Stimulated activated naive CD8-positive, alpha-beta T cell treated with anti-CD3 and anti-CD28 coated beads, Interleukin-15, amount 100 ng/mL, for 72 hours (primary cell): Measurements from ENCODE around the gene RBM38.
"Not testable (repeated sequence)": the region's sequence is repeated elsewhere in the genome, so short reads cannot be mapped to it uniquely, and the experiment has no call there.

Source experiments
- ATAC-seq: fragments of 150-1000 bp; cut with Tn5 transposase; 2 replicates; pipeline ENCODE4 v1.10.0; 2021; ENCODE audit warnings: mild to moderate bottlenecking, moderate library complexity
- DNase-seq, 2 donors: peaks; one replicate each; pipeline ENCODE4 v3.0.0; 2021 to 2022
- H3K27ac Mint-ChIP-seq, 2 donors: one replicate each; pipeline ENCODE4 v1.8.0; 2022; ENCODE audit warnings: mild to moderate bottlenecking in 2 of 2, mixed read lengths in 2 of 2, moderate library complexity in 2 of 2
- H3K27me3 Mint-ChIP-seq: one replicate; pipeline ENCODE4 v1.8.0; 2022; ENCODE audit warnings: mixed read lengths
- H3K4me1 Mint-ChIP-seq: one replicate; pipeline ENCODE4 v1.8.0; 2022; ENCODE audit warnings: mild to moderate bottlenecking, mixed read lengths
- H3K4me3 Mint-ChIP-seq, 2 donors: one replicate each; pipeline ENCODE4 v1.8.0; 2022; ENCODE audit warnings: mild to moderate bottlenecking in 2 of 2, mixed read lengths in 2 of 2, moderate library complexity in 1 of 2
- H3K9me3 Mint-ChIP-seq, 2 donors: one replicate each; pipeline ENCODE4 v1.8.0; 2022; ENCODE audit warnings: mixed read lengths in 2 of 2

Gene RBM38

GRCh38 chr20:57414867-57415592, 23.8 kb downstream of the RBM38 start:
- no peak overlapping the region for H3K27ac Mint-ChIP-seq

DNA sequence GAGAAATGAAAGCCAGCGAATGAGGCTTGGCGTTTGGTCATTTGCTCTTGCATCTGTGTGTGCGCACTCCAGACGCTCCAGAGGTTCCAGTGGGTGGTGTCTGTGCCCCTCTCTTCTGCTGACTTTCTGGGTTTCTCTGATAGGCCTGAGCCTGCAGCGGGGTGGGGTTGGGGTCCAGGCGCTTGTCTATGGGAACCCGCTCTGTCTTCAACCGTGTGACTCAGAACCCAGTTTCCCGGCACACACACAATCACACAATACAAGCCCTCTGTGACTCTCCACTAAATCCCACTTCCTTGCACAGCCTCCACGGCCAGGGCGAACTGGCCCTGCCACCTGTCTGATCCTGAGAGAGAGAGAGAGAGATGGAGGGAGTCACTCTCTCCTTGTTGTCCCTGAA, 24.6 kb downstream of the RBM38 start:
- H3K9me3 Mint-ChIP-seq, result no peaks in the 10 kb centered on the region
- ATAC-seq, result no peak
- H3K27ac Mint-ChIP-seq, result no peak overlapping the region
- H3K27me3 Mint-ChIP-seq, result no peaks in the 10 kb centered on the region
- DNase-seq, result no peak
- peaks cover 39% of the 10 kb centered on the region for H3K4me1 Mint-ChIP-seq
- no peak overlapping the region for H3K4me3 Mint-ChIP-seq

More at GRCh38 chr20:57414867-57415592, 23.8 kb downstream of the RBM38 start:
- no peaks in the 10 kb centered on the region for H3K9me3 Mint-ChIP-seq
- H3K4me3 Mint-ChIP-seq, result no peak overlapping the region
- ATAC-seq (no peak), DNase-seq (no peak)
- no peaks in the 10 kb centered on the region for H3K27me3 Mint-ChIP-seq
- H3K4me1 Mint-ChIP-seq, result peaks cover 41% of the 10 kb centered on the region

- ATAC-seq (no peak), DNase-seq (no peak)
- peaks cover 32% of the 10 kb centered on the region for H3K4me1 Mint-ChIP-seq
- H3K27me3 Mint-ChIP-seq, result no peaks in the 10 kb centered on the region
- no peak overlapping the region for H3K4me3 Mint-ChIP-seq
- H3K9me3 Mint-ChIP-seq, result no peaks in the 10 kb centered on the region
- H3K27ac Mint-ChIP-seq, result no peak overlapping the region
Measured at GRCh38 chr20:57416296-57417022, 25.3 kb downstream of the RBM38 start.

- no peaks in the 10 kb centered on the region for H3K27me3 Mint-ChIP-seq
- H3K27ac Mint-ChIP-seq, result peak overlapping the region in 1 of 2 donors; percentile 35
- H3K9me3 Mint-ChIP-seq, result no peaks in the 10 kb centered on the region
- ATAC-seq (no peak), DNase-seq (no peak)
- H3K4me3 Mint-ChIP-seq, result no peak overlapping the region
- peaks cover 27% of the 10 kb centered on the region for H3K4me1 Mint-ChIP-seq
Measured at GRCh38 chr20:57417051-57417689, 26.0 kb downstream of the RBM38 start.

DNA sequence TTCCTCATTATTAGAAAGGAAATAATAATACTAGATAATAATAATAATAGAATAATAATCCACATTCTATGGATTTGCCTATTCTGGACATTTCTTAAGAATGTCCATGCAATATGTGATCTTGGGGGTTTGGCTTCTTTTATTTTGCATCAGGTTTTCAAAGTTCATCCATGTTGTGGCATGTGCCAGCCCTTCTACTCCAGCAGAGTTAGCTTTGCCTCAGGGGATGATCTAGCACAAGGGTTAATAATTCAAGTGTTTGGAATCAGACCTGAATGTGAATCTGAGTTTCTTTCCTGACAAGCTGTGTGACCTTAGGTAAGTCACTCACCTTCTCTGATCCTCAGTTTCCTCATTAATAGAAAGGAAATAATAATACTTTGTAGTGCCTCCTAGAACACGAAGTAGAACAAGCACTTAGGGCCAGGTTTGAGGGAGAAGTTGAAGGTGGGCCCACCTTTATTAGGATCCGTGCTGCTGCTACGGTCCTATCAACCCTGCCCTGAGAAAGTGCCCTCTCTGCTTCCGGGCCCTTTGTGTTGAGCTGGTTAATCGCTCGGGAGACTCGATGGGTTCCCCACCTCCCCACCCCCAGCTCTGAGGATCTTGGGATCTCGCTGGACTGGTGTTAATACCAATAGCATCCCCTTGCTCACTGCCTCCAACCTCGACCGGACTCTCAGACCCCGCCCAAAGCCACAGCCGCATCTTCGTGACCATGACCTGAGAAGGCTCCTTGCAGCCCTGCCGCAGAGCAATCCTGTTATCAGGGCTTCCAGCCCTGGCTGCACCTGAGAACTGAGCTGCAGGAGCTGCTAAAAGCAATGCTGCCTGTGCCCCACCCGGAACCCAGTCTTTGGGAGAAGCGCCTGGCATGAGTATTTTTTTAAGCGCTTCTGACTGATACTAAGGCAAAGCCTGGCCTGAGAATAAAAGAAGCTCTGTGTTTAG, 26.9 kb downstream of the RBM38 start:
- Mint-ChIP-seq H3K4me3 (no peak overlapping the region), H3K27ac (no peak overlapping the region), H3K4me1 (peaks cover 21% of the 10 kb centered on the region), H3K9me3 (no peaks in the 10 kb centered on the region), H3K27me3 (no peaks in the 10 kb centered on the region)
- ATAC-seq (no peak), DNase-seq (no peak)

GRCh38 chr20:57419479-57419878, 28.3 kb downstream of the RBM38 start:
- H3K4me1 Mint-ChIP-seq, result peaks cover 30% of the 10 kb centered on the region
- not testable (repeated sequence) for DNase-seq, H3K9me3 Mint-ChIP-seq, H3K27me3 Mint-ChIP-seq, ATAC-seq, H3K4me3 Mint-ChIP-seq, H3K27ac Mint-ChIP-seq

GRCh38 chr20:57420571-57421252, 29.5 kb downstream of the RBM38 start:
- Mint-ChIP-seq H3K27ac (no peak overlapping the region), H3K4me1 (peaks cover 35% of the 10 kb centered on the region), H3K9me3 (no peaks in the 10 kb centered on the region), H3K4me3 (no peak overlapping the region), H3K27me3 (no peaks in the 10 kb centered on the region)
- ATAC-seq, result peak; percentile 37
- DNase-seq, result no peak

GRCh38 chr20:57421253-57422220, 30.3 kb downstream of the RBM38 start:
- no peak for DNase-seq
- H3K27ac Mint-ChIP-seq, result no peak overlapping the region
- H3K9me3 Mint-ChIP-seq, result no peaks in the 10 kb centered on the region
- H3K4me3 Mint-ChIP-seq, result no peak overlapping the region
- peak; percentile 31 for ATAC-seq
- H3K4me1 Mint-ChIP-seq, result peaks cover 35% of the 10 kb centered on the region
- no peaks in the 10 kb centered on the region for H3K27me3 Mint-ChIP-seq

DNA sequence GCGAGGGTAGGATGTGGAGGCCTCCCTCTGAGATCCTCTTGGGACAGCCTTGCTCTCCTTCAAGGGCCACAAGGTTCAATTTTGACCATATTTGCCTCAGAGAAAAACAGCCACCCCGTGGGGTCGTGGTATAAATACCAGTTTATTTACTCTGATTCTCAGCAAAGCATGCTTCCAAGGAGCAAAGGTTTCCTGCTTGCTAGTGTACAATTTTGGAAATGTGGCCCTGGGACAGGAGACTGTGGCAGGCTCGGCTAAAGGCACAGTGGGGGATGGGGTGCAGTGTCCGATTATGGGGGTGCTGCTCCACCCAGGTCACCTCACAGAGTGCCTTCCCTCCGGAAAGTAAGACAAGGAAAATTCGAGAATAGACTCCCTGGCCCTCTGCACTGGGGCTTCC, 31.1 kb downstream of the RBM38 start:
- ATAC-seq (no peak), DNase-seq (no peak)
- no peak overlapping the region for H3K4me3 Mint-ChIP-seq
- no peaks in the 10 kb centered on the region for H3K9me3 Mint-ChIP-seq
- H3K4me1 Mint-ChIP-seq, result peaks cover 41% of the 10 kb centered on the region
- H3K27ac Mint-ChIP-seq, result no peak overlapping the region
- H3K27me3 Mint-ChIP-seq, result no peaks in the 10 kb centered on the region

DNA sequence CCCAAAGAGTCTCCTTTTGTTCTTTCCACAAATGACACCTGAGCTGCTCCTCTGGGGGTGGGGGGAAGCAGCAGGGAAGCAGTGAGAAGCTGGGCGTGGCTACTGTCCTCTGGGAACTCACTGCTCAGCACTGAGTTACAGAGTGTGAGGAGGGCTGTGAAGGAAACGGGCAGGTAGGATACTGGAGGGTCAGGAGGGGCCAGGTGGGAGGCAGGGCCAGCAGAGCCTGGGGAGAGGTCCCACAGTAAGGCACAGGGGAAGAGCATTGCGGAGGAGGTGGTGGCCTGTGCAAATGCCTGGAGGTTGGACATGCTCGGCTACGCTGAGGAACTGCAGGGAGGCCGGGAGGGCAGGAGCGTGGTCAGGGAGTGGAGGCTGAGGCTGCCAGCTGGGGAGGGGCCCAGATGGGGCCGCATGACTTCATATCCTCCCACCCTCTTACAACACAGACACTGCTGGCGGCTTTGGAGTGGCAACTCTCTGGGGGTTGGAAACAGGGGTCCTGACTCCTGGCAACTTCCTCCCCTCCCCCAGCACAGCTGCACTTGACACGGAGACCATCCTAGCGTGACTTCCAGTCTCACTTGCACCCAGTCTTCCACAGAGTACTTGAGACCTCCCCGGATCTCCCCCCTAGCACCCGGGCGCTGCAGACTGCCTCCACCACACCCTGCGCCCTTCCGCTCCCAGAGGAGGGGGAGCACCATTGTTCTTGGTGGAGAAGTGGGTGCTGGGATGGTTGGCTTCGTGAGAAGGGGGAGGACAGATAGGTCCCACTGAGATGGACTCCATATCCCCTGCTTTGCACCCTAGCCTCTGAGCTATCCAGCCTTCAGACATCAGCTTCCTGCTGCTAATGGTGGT, 34.2 kb downstream of the RBM38 start:
- Mint-ChIP-seq H3K27ac (peak overlapping the region in 1 of 2 donors; percentile 92), H3K4me1 (peaks cover 48% of the 10 kb centered on the region), H3K4me3 (peak overlapping the region in 1 of 2 donors; percentile 46), H3K9me3 (no peaks in the 10 kb centered on the region), H3K27me3 (no peaks in the 10 kb centered on the region)
- DNase-seq (no peak), ATAC-seq (peak; percentile 32)

DNA sequence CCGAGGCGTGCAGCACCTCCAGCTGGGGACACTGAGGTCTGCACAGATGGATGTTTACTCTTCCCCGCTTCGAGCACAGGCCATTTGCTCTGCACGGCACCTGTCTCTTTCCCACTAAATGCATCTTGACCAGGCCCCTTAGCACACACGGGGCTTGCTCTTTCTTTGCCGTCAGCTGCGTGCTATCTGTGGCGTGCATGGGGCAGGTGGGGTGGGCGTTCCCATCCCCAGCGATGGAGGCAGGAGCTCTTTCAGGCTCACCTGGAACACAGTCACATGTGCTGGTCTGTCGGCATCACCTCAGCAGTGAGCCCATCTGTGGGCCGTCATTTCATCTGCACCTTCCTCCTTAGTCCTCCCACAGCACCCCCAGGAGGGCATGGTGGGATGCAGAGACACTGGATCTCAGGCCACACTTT, 35.1 kb downstream of the RBM38 start:
- Mint-ChIP-seq H3K4me1 (peaks cover 46% of the 10 kb centered on the region), H3K4me3 (peak overlapping the region in 1 of 2 donors; percentile 21), H3K27me3 (no peaks in the 10 kb centered on the region), H3K9me3 (no peaks in the 10 kb centered on the region), H3K27ac (no peak overlapping the region)
- ATAC-seq, result no peak
- no peak for DNase-seq

- no peak for DNase-seq
- no peak for ATAC-seq
- H3K9me3 Mint-ChIP-seq, result no peaks in the 10 kb centered on the region
- H3K27ac Mint-ChIP-seq, result no peak overlapping the region
- no peaks in the 10 kb centered on the region for H3K27me3 Mint-ChIP-seq
- peaks cover 51% of the 10 kb centered on the region for H3K4me1 Mint-ChIP-seq
- H3K4me3 Mint-ChIP-seq, result peak overlapping the region in 1 of 2 donors; percentile 21
Measured at GRCh38 chr20:57426831-57427230, 35.6 kb downstream of the RBM38 start.
